GM10847 (cell line): ENCODE data around the gene CLPTM1L.
A peak's percentile ranks its signal among the peaks of the same experiment; 100 is the strongest.

Source experiments
- POLR2A ChIP-seq: IDR thresholded peaks from 2 replicates; pipeline ENCODE4 v1.6.1; 2011; ENCODE audit not compliant: insufficient read length; ENCODE audit errors: extremely low read depth

CLPTM1L gene, protein sequence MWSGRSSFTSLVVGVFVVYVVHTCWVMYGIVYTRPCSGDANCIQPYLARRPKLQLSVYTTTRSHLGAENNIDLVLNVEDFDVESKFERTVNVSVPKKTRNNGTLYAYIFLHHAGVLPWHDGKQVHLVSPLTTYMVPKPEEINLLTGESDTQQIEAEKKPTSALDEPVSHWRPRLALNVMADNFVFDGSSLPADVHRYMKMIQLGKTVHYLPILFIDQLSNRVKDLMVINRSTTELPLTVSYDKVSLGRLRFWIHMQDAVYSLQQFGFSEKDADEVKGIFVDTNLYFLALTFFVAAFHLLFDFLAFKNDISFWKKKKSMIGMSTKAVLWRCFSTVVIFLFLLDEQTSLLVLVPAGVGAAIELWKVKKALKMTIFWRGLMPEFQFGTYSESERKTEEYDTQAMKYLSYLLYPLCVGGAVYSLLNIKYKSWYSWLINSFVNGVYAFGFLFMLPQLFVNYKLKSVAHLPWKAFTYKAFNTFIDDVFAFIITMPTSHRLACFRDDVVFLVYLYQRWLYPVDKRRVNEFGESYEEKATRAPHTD

DNA sequence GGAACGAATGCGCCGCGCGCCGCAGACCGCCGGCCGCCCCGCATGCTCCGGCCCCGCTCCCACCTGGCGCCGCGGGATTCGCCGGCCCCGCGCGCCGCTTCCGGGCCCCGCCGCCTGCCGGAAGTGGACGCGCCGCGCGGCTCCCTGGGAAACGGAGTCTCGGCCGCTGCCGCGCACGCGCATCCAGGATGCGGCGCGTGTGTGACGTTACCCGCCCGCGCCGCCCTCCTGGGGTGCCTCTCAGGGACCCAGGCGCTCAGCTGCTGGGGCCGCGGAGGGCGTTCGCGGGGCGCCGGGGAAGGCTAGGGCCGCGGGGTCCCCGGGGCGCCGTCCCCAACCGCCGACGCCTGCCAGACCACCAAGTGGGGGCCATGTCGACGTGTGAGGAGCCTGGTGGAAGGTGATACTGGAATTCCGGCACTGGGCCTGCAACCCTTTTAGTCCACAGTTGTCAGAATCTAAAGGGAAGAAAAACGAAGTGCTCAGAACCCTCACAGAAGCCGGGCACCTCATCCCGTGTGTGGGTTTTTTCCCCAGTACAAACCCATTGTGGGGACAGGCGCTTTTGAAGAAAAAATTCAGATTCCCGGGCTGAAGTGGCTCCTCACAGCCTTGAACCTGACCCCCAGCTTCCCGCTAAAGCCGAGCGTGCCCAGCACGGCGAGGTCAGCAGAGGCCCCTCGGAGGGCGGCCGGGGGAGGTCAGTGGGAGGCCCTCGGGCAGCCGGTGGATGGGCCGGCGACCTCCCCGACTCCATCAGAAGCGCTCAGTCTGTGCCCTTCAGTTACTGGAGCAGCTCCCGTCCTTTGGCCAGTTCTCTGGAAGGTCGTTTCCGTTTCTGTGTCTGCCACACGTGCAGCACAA is at the start of gene CLPTM1L:
CLPTM1L (minus strand) TSS at position 125 of the 864 bp plus-strand sequence. CDS start 258 bp downstream, outside the sequence.
- peak; percentile 78 for TF ChIP-seq POLR2A

- TF ChIP-seq POLR2A, result no peak
Observed at GRCh38 chr5:1393571-1394501, 48.9 kb upstream of the CLPTM1L start.

GRCh38 chr5:1392801-1393565 is 48.1 kb upstream of the CLPTM1L start:
- no peak for TF ChIP-seq POLR2A

- TF ChIP-seq POLR2A, result no peak
Observed at GRCh38 chr5:1392261-1392660, 47.4 kb upstream of the CLPTM1L start.

- TF ChIP-seq POLR2A, result no peak
Observed at GRCh38 chr5:1391691-1392090, 46.8 kb upstream of the CLPTM1L start.

DNA sequence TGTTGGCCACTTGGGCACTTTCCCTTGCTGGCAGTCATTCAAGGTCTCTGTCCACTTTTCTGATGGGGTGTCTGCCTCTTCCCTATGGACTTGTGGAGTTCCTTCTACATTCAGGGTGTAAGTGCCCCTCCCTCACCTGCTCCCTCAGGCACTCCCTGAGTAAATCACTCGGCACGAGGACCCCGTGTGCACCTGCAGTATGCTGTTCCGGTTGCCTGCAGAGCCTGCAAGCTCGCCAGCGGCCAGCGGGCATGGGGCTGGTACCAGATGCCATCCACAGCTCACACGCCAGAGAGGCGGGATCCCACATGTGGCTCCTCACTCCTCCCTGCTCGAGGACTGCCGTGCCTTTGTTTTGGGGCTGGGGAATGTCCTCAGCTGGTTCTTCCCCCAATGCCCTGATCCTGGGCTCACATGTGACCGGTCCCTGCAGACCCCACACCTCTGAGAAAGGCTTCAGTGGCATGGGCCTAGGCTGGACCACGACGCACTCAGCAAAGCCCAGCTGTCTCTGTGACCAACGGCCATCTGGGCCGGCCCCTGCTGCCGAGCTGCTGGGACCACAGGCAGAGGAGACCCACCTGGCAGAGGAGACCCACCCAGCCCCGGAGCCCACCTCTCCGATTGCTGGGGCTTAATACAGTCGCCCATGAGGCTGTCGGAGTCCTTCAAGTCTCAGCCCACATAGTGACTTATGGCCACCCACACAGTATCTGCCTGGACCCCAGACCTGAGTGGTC is 46.1 kb upstream of the CLPTM1L start:
- TF ChIP-seq POLR2A, result no peak

GRCh38 chr5:1390333-1390732 is 45.4 kb upstream of the CLPTM1L start:
- no peak for TF ChIP-seq POLR2A

DNA sequence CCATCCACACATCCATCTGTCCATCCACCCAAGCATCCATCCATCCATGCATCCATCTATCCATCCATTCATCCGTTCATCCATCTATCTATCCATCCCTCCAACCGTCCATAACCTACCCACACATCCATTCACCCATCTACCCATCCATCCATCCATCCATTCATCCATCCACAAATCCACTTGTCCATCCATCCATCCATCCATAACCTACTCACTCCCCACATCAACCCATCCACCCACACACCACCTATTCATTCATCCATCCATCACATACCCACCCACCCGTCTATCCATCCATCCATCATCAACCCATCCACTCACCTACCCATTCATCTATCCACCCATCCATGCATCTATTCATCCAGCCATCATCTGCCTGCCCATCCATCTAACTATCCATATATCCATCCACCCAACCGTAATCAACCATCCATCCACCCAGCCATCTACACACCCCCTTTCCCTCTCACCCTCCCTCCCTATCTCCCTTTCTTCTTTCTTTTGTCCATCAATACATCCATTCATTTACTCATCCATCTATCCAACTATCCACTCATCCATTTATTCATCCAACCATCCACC is 43.6 kb upstream of the CLPTM1L start:
- no peak for TF ChIP-seq POLR2A

- TF ChIP-seq POLR2A, result no peak
Observed at GRCh38 chr5:1387876-1388275, 43.0 kb upstream of the CLPTM1L start.

GRCh38 chr5:1387059-1387755 is 42.3 kb upstream of the CLPTM1L start:
- TF ChIP-seq POLR2A, result no peak

GRCh38 chr5:1386274-1386717 is 41.4 kb upstream of the CLPTM1L start:
- peak; percentile 22 for TF ChIP-seq POLR2A
